ENCODE measurements around the gene KCNQ1.

Gene KCNQ1

GRCh38 chr11:2809854-2810253 lies 365.0 kb downstream of the KCNQ1 start:
- no peak for DNase-seq (ENCODE audit: low read depth)

GRCh38 chr11:2810411-2811205 lies 365.8 kb downstream of the KCNQ1 start:
- DNase-seq (ENCODE audit: low read depth): no peak

- no peak for DNase-seq (ENCODE audit: low read depth)
Observed at GRCh38 chr11:2811206-2812091, 366.6 kb downstream of the KCNQ1 start.

- no peak for DNase-seq (ENCODE audit: low read depth)
Observed at GRCh38 chr11:2812371-2812991, 367.7 kb downstream of the KCNQ1 start.

- no peak for DNase-seq (ENCODE audit: low read depth)
Observed at GRCh38 chr11:2813141-2813908, 368.5 kb downstream of the KCNQ1 start.

- no peak for DNase-seq (ENCODE audit: low read depth)
Observed at GRCh38 chr11:2813968-2814367, 369.2 kb downstream of the KCNQ1 start.

- no peak for DNase-seq (ENCODE audit: low read depth)
Observed at GRCh38 chr11:2814751-2815150, 369.9 kb downstream of the KCNQ1 start.

GRCh38 chr11:2815762-2816496 lies 371.1 kb downstream of the KCNQ1 start:
- no peak for DNase-seq (ENCODE audit: low read depth)

GRCh38 chr11:2816523-2816922 lies 371.7 kb downstream of the KCNQ1 start:
- DNase-seq (ENCODE audit: low read depth): no peak

GRCh38 chr11:2816941-2817421 lies 372.2 kb downstream of the KCNQ1 start:
- peak; percentile 44 for DNase-seq (ENCODE audit: low read depth)

GRCh38 chr11:2817431-2817830 lies 372.6 kb downstream of the KCNQ1 start:
- no peak for DNase-seq (ENCODE audit: low read depth)

- no peak for DNase-seq (ENCODE audit: low read depth)
Observed at GRCh38 chr11:2818021-2818420, 373.2 kb downstream of the KCNQ1 start.

GRCh38 chr11:2818503-2818902 lies 373.7 kb downstream of the KCNQ1 start:
- DNase-seq (ENCODE audit: low read depth): no peak

- no peak for DNase-seq (ENCODE audit: low read depth)
Observed at GRCh38 chr11:2819316-2819715, 374.5 kb downstream of the KCNQ1 start.

GRCh38 chr11:2820976-2821375 lies 376.2 kb downstream of the KCNQ1 start:
- no peak for DNase-seq (ENCODE audit: low read depth)

- DNase-seq (ENCODE audit: low read depth): no peak
Observed at GRCh38 chr11:2821891-2822290, 377.1 kb downstream of the KCNQ1 start.

- DNase-seq (ENCODE audit: low read depth): no peak
Observed at GRCh38 chr11:2824851-2825250, 380.0 kb downstream of the KCNQ1 start.

GRCh38 chr11:2825261-2825888 lies 380.6 kb downstream of the KCNQ1 start:
- DNase-seq (ENCODE audit: low read depth): peak; percentile 93

GRCh38 chr11:2825889-2826678 lies 381.3 kb downstream of the KCNQ1 start:
- peak; percentile 91 for DNase-seq (ENCODE audit: low read depth)

GRCh38 chr11:2826679-2827056 lies 381.9 kb downstream of the KCNQ1 start:
- no peak for DNase-seq (ENCODE audit: low read depth)
